ENCODE data around the gene KRTAP5-8. TPM values are rescaled to one million over a fixed set of nuclear protein-coding genes. Genes with fewer than 3 reads are reported as not detected.

The KRTAP5-8 gene
- total RNA-seq, 1 experiment from 2014 or later = not detected

DNA sequence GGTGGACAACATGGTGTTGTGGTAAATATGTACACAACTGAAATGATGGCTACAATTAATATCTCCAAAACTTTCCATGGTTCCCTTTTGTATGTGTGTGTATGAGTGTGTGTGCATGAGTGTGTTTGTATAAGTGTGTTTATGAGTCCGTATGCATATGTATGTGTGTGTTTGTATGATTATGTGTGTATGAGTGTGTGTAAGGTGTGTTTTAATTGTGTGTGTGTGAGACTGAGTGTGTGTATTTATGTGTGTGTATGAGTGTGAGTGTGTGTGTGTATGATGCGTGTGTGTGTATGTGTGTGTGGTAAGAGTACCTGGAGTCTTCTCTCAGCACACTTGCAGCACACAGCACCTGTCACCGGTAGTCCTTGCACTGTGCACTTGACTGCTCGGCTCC is 18.2 kb downstream of the KRTAP5-8 start:
- Mint-ChIP-seq H3K27me3 (ENCODE audit: insufficient read depth, unreplicated experiment) (peaks cover 2% of the 10 kb centered on the region), H3K4me1 (ENCODE audit: low read depth, unreplicated experiment) (no peaks in the 10 kb centered on the region), H3K4me3 (ENCODE audit: unreplicated experiment) (no peak overlapping the region), H3K27ac (ENCODE audit: unreplicated experiment) (no peak overlapping the region), H3K9me3 (ENCODE audit: unreplicated experiment) (peaks cover 2% of the 10 kb centered on the region), H3K36me3 (ENCODE audit: insufficient read depth, unreplicated experiment) (no peaks in the 10 kb centered on the region)
- Histone ChIP-seq H3K27me3 (replicated peaks; ENCODE audit: control insufficient read depth, insufficient read depth, low read length) (no peaks in the 10 kb centered on the region), H3K36me3 (ENCODE audit: control insufficient read depth, insufficient read depth, low read length) (no peaks in the 10 kb centered on the region), H3K9me3 (peaks cover 6% of the 10 kb centered on the region), H3K4me1 (no peaks in the 10 kb centered on the region), H3K4me3 (ENCODE audit: low read depth, low read length) (no peak overlapping the region)
- intact Hi-C loops (cut with micrococcal nuclease; ENCODE audit: unreplicated experiment) = no loop called here
- DNase-seq = no peak
- TF ChIP-seq, protein P1, sequence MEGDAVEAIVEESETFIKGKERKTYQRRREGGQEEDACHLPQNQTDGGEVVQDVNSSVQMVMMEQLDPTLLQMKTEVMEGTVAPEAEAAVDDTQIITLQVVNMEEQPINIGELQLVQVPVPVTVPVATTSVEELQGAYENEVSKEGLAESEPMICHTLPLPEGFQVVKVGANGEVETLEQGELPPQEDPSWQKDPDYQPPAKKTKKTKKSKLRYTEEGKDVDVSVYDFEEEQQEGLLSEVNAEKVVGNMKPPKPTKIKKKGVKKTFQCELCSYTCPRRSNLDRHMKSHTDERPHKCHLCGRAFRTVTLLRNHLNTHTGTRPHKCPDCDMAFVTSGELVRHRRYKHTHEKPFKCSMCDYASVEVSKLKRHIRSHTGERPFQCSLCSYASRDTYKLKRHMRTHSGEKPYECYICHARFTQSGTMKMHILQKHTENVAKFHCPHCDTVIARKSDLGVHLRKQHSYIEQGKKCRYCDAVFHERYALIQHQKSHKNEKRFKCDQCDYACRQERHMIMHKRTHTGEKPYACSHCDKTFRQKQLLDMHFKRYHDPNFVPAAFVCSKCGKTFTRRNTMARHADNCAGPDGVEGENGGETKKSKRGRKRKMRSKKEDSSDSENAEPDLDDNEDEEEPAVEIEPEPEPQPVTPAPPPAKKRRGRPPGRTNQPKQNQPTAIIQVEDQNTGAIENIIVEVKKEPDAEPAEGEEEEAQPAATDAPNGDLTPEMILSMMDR (IDR thresholded peaks at IDR 0.05; ENCODE audit: insufficient read depth in 1 of 2, low read depth in 1 of 2, low read length in 1 of 2, severe bottlenecking in 1 of 2, unreplicated experiment in 1 of 2) = no peak
- ChIA-PET POLR2A (no interaction called here), CTCF (interaction anchor here (1.0 kb wide), 1 partner anchor 24 kb away, joined by 4 read pairs; no protein-coding TSS in a partner anchor)
- no TSS peak for BruUV-seq (replicated peaks)

DNA sequence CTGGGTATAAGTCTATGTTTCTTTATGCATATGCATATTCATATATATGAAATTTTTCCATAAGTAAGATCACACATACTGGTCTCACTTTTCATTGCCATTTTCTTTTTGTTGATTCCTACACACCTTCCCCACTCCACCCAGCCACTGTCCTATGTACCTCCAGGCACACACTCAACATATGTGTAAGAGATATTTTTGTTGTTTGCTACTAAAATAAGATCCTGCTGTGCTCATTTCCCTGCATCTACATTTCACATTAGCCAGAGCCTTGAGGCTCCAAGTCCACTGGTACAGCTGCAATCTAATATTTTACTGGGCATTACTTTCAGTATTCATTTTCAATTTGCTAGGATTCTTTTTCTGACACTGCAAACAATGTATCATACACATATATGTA is 19.4 kb downstream of the KRTAP5-8 start:
- H3K27me3 ChIP-seq (replicated peaks; ENCODE audit: control insufficient read depth, insufficient read depth, low read length) = no peaks in the 10 kb centered on the region
- H3K36me3 Mint-ChIP-seq (ENCODE audit: insufficient read depth, unreplicated experiment) = no peaks in the 10 kb centered on the region
- intact Hi-C loops (cut with micrococcal nuclease; ENCODE audit: unreplicated experiment) = no loop called here
- POLR2A ChIA-PET = no interaction called here
- H3K4me3 Mint-ChIP-seq (ENCODE audit: unreplicated experiment) = no peak overlapping the region
- H3K27ac Mint-ChIP-seq (ENCODE audit: unreplicated experiment) = no peak overlapping the region
- CTCF ChIA-PET = interaction anchor here (1.0 kb wide), 1 partner anchor 22 kb away, joined by 4 read pairs; no protein-coding TSS in a partner anchor
- H3K9me3 ChIP-seq = peaks cover 6% of the 10 kb centered on the region
- DNase-seq = no peak
- no peaks in the 10 kb centered on the region for H3K36me3 ChIP-seq (ENCODE audit: control insufficient read depth, insufficient read depth, low read length)
- BruUV-seq (replicated peaks) = no TSS peak
- H3K4me1 ChIP-seq = no peaks in the 10 kb centered on the region
- H3K4me3 ChIP-seq (ENCODE audit: low read depth, low read length) = no peak overlapping the region
- no peaks in the 10 kb centered on the region for H3K4me1 Mint-ChIP-seq (ENCODE audit: low read depth, unreplicated experiment)
- TF ChIP-seq, protein P1 (IDR thresholded peaks at IDR 0.05; ENCODE audit: insufficient read depth in 1 of 2, low read depth in 1 of 2, low read length in 1 of 2, severe bottlenecking in 1 of 2, unreplicated experiment in 1 of 2) = no peak
- H3K9me3 Mint-ChIP-seq (ENCODE audit: unreplicated experiment) = peaks cover 13% of the 10 kb centered on the region
- peaks cover 4% of the 10 kb centered on the region for H3K27me3 Mint-ChIP-seq (ENCODE audit: insufficient read depth, unreplicated experiment)

DNA sequence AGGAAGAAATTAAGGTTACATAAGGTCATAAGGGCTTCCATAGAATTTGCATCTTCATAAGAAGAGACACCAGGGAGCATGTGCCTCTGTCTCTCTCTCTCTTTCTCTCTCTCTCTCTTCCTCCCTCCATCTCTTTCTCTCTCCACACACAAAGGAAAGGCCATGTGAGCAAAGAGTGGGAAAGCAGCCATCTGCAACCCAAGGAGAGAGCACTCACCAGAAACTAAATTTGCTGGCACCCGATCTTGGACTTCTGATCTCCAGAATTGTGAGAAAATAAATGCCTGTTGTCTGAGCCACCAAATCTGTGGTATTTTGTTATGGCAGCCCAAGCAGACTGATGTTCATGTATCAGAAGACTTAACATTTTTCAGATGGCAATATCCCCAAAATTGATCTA is 21.2 kb downstream of the KRTAP5-8 start:
- H3K36me3 ChIP-seq (ENCODE audit: control insufficient read depth, insufficient read depth, low read length) = no peaks in the 10 kb centered on the region
- no peak overlapping the region for H3K4me3 ChIP-seq (ENCODE audit: low read depth, low read length)
- BruUV-seq (replicated peaks) = no TSS peak
- Mint-ChIP-seq H3K4me1 (ENCODE audit: low read depth, unreplicated experiment) (peaks cover 7% of the 10 kb centered on the region), H3K4me3 (ENCODE audit: unreplicated experiment) (no peak overlapping the region), H3K27me3 (ENCODE audit: insufficient read depth, unreplicated experiment) (peaks cover 16% of the 10 kb centered on the region), H3K36me3 (ENCODE audit: insufficient read depth, unreplicated experiment) (no peaks in the 10 kb centered on the region), H3K9me3 (ENCODE audit: unreplicated experiment) (peaks cover 19% of the 10 kb centered on the region), H3K27ac (ENCODE audit: unreplicated experiment) (no peak overlapping the region)
- ChIA-PET POLR2A (no interaction called here), CTCF (no interaction called here)
- no peaks in the 10 kb centered on the region for H3K4me1 ChIP-seq
- TF ChIP-seq, protein P1 (IDR thresholded peaks at IDR 0.05; ENCODE audit: insufficient read depth in 1 of 2, low read depth in 1 of 2, low read length in 1 of 2, severe bottlenecking in 1 of 2, unreplicated experiment in 1 of 2) = no peak
- no peaks in the 10 kb centered on the region for H3K27me3 ChIP-seq (replicated peaks; ENCODE audit: control insufficient read depth, insufficient read depth, low read length)
- intact Hi-C loops (cut with micrococcal nuclease; ENCODE audit: unreplicated experiment) = no loop called here
- H3K9me3 ChIP-seq = peaks cover 6% of the 10 kb centered on the region
- no peak for DNase-seq
